ENCODE results near the gene TENM4. TPM values are rescaled to one million over a fixed set of nuclear protein-coding genes. Genes with fewer than 3 reads are reported as not detected.

TENM4 gene
- total and polyA plus RNA-seq, 10 of the 15 experiments (the other 5 are each of a cell fraction or from before 2014, with no cell fraction given): 0.03 to 0.12 (median 0.06) TPM; not detected in 7

DNA sequence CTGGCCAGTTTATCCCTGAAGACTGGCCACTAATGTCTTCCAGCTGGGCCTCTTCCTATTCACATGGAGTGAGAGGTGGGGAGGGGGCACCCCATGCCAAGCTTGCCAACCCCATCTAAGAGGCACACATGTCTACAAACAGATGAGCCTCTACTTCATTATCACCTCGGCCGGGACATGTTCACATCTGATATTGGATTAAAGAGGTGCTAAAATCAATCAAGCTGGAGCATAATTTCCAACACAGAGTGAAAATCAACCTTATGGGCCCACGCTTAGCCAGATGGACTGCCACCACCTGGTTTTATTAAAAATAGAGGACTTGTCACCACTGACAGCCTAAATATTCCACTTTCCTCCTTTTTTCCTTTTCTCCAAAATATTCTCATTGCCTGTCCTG is 703.5 kb downstream of the TENM4 start (continued):
- TF ChIP-seq NFYA (IDR thresholded peaks at IDR 0.05; ENCODE audit: borderline replicate concordance, low read depth, low read length): no peak
- TF ChIP-seq TAF1 (IDR thresholded peaks at IDR 0.05; ENCODE audit: borderline replicate concordance, low read depth, low read length): no peak
- no peak for TF ChIP-seq SMAD5 (IDR thresholded peaks at IDR 0.05; ENCODE audit: low read depth)
- no peak for TF ChIP-seq KDM1A (IDR thresholded peaks at IDR 0.05; ENCODE audit: borderline replicate concordance)

DNA sequence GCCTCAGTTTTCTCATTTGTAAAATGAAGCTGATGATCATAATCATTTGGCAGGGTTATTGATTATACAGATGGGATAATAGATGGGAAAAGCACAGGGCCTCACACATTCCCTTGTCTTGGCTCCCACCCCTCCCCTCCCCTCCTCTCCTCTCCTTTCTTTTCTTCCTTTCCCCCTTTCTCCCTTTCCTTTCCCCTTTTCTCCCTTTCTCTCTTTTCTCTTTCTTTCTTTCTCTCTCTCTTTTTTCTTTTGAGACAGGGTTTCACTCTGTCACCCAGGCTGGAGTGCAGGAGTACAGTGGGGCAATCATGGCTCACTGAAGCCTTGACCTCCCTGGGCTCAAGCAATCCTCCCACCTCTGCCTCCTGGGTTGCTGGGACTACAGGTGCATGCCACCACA is 705.1 kb downstream of the TENM4 start:
- Histone ChIP-seq H3K4me3 (no peak overlapping the region), H3K4me1 (ENCODE audit: control insufficient read depth, insufficient read depth, low read length) (no peaks in the 10 kb centered on the region), H3K4me2 (ENCODE audit: control insufficient read depth, insufficient read depth) (no peak overlapping the region), H3K9ac (ENCODE audit: control insufficient read depth, insufficient read depth, low read length) (no peak overlapping the region), H3K36me3 (ENCODE audit: control insufficient read depth in 2 of 2, insufficient read depth in 2 of 2, low read length in 1 of 2) (no peaks in the 10 kb centered on the region), H2AFZ (ENCODE audit: control insufficient read depth, low read depth, low read length) (no peak overlapping the region), H3K9me3 (replicated peaks; ENCODE audit: control insufficient read depth, insufficient read depth, low read length) (no peaks in the 10 kb centered on the region), H3K27ac (ENCODE audit: control insufficient read depth, insufficient read depth) (no peak overlapping the region), H3K79me2 (ENCODE audit: control insufficient read depth, insufficient read depth, low read length) (no peaks in the 10 kb centered on the region), H3K27me3 (replicated peaks in 1 of 2; ENCODE audit: control insufficient read depth in 2 of 2, insufficient read depth in 2 of 2, low read length in 1 of 2) (peaks cover 0 to 3% of the 10 kb centered on the region in 2 experiments; a peak in 1 of 4 replicates), H4K20me1 (ENCODE audit: control insufficient read depth, insufficient read depth) (no peaks in the 10 kb centered on the region)
- DNase-seq (ENCODE audit: low read depth, low spot score) (no peak), ATAC-seq (no peak), FAIRE-seq (no peak)
- in situ Hi-C loops (cut with MboI): no loop called here
- BruUV-seq (replicated peaks): no TSS peak
- intact Hi-C loops (cut with micrococcal nuclease; ENCODE audit: unreplicated experiment): no loop called here
- ChIA-PET POLR2A (interaction anchor here (0.9 kb wide), 1 partner anchor 17 kb away, joined by 3 read pairs; no protein-coding TSS in a partner anchor), RAD21 (ENCODE audit: unreplicated experiment) (no interaction called here), CTCF (interaction anchor here (1.5 kb wide), 1 partner anchor 90 kb away, joined by 3 read pairs; no protein-coding TSS in a partner anchor), SMC1A (ENCODE audit: uncharacterized antibody, unreplicated experiment) (interaction anchor here (1.3 to 1.7 kb wide), 2 partner anchors 10 to 16 kb away, joined by 3 to 4 read pairs; no protein-coding TSS in a partner anchor)
- TF ChIP-seq HDGF (IDR thresholded peaks at IDR 0.05): no peak
- TF ChIP-seq RFX5 (IDR thresholded peaks at IDR 0.05; ENCODE audit: low read depth, low read length): no peak
- TF ChIP-seq, protein P1, sequence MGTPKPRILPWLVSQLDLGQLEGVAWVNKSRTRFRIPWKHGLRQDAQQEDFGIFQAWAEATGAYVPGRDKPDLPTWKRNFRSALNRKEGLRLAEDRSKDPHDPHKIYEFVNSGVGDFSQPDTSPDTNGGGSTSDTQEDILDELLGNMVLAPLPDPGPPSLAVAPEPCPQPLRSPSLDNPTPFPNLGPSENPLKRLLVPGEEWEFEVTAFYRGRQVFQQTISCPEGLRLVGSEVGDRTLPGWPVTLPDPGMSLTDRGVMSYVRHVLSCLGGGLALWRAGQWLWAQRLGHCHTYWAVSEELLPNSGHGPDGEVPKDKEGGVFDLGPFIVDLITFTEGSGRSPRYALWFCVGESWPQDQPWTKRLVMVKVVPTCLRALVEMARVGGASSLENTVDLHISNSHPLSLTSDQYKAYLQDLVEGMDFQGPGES (IDR thresholded peaks at IDR 0.05): no peak
- no peak for TF ChIP-seq HDAC2 (IDR thresholded peaks at IDR 0.05)
- TF ChIP-seq YY1 (IDR thresholded peaks at IDR 0.05; ENCODE audit: low read depth, low read length): no peak
- no peak for TF ChIP-seq IKZF2 (IDR thresholded peaks at IDR 0.05)
- no peak for TF ChIP-seq ZZZ3 (IDR thresholded peaks at IDR 0.05; ENCODE audit: control insufficient read depth, insufficient read length, low read depth)
- no peak for TF ChIP-seq RAD21 (IDR thresholded peaks at IDR 0.05; ENCODE audit: insufficient read depth, low read depth, low read length)
- TF ChIP-seq SPI1 (IDR thresholded peaks at IDR 0.05; ENCODE audit: borderline replicate concordance, insufficient read depth, low read depth, low read length): no peak
- TF ChIP-seq MEF2A (IDR thresholded peaks at IDR 0.05; ENCODE audit: insufficient read depth, low read depth, low read length): no peak
- TF ChIP-seq, protein P2, sequence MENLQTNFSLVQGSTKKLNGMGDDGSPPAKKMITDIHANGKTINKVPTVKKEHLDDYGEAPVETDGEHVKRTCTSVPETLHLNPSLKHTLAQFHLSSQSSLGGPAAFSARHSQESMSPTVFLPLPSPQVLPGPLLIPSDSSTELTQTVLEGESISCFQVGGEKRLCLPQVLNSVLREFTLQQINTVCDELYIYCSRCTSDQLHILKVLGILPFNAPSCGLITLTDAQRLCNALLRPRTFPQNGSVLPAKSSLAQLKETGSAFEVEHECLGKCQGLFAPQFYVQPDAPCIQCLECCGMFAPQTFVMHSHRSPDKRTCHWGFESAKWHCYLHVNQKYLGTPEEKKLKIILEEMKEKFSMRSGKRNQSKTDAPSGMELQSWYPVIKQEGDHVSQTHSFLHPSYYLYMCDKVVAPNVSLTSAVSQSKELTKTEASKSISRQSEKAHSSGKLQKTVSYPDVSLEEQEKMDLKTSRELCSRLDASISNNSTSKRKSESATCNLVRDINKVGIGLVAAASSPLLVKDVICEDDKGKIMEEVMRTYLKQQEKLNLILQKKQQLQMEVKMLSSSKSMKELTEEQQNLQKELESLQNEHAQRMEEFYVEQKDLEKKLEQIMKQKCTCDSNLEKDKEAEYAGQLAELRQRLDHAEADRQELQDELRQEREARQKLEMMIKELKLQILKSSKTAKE (IDR thresholded peaks at IDR 0.05; ENCODE audit: low read depth, poor library complexity, severe bottlenecking): no peak
- TF ChIP-seq FOXK2 (IDR thresholded peaks at IDR 0.05): no peak
- no peak for TF ChIP-seq CBX5 (IDR thresholded peaks at IDR 0.05; ENCODE audit: low read depth)
- TF ChIP-seq, protein P3, sequence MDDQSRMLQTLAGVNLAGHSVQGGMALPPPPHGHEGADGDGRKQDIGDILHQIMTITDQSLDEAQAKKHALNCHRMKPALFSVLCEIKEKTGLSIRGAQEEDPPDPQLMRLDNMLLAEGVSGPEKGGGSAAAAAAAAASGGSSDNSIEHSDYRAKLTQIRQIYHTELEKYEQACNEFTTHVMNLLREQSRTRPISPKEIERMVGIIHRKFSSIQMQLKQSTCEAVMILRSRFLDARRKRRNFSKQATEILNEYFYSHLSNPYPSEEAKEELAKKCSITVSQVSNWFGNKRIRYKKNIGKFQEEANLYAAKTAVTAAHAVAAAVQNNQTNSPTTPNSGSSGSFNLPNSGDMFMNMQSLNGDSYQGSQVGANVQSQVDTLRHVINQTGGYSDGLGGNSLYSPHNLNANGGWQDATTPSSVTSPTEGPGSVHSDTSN (IDR thresholded peaks at IDR 0.05; ENCODE audit: insufficient replicate concordance, low read depth, low read length): no peak
- TF ChIP-seq, protein P4, sequence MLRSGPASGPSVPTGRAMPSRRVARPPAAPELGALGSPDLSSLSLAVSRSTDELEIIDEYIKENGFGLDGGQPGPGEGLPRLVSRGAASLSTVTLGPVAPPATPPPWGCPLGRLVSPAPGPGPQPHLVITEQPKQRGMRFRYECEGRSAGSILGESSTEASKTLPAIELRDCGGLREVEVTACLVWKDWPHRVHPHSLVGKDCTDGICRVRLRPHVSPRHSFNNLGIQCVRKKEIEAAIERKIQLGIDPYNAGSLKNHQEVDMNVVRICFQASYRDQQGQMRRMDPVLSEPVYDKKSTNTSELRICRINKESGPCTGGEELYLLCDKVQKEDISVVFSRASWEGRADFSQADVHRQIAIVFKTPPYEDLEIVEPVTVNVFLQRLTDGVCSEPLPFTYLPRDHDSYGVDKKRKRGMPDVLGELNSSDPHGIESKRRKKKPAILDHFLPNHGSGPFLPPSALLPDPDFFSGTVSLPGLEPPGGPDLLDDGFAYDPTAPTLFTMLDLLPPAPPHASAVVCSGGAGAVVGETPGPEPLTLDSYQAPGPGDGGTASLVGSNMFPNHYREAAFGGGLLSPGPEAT (IDR thresholded peaks at IDR 0.05; ENCODE audit: low read depth): no peak
